A673 (cell line): ENCODE results near the gene RNU5D-1. TPM values are rescaled to one million over a fixed set of nuclear protein-coding genes. Genes with fewer than 3 reads are reported as not detected.
A peak's percentile ranks its signal among the peaks of the same experiment; 100 is the strongest.

ENCODE experiments used
- Bru-seq: library from RNA; stranded (reverse); fragments of 400-500 nt; gene quantifications from one replicate; lab custom pipeline; 2021; lab: Mats Ljungman, UMichigan
- BruChase-seq, 2 experiments: library from RNA; stranded (reverse); fragments of 400-500 nt; gene quantifications; one replicate each; lab custom pipeline; 2021; lab: Mats Ljungman, UMichigan
- BruUV-seq: library from RNA; stranded (reverse); fragments of 400-500 nt; replicated peaks from 2 replicates; lab custom pipeline; 2021; lab: Mats Ljungman, UMichigan
- CTCF ChIA-PET: fragments of 300-600 bp; sonication (Branson Sonifier 250); formaldehyde crosslinking; loops from one replicate; lab custom pipeline; 2022; ENCODE audit warnings: antibody characterized with exemption; lab: Charles Lee
- POLR2A ChIA-PET: fragments of 300-600 bp; sonication (Branson Sonifier 250); formaldehyde crosslinking; loops from one replicate; lab custom pipeline; 2022; ENCODE audit warnings: antibody characterized with exemption; ENCODE audit not compliant: low non-redundant PET; lab: Charles Lee
- DNase-seq: peaks from one replicate; pipeline ENCODE4 v3.0.0-alpha.2; 2015; ENCODE audit warnings: low spot score
- H3K27ac ChIP-seq: fragments of 200-600 bp; sonication (generic); 2 replicates; pipeline ENCODE4 v1.5.1; 2016; ENCODE audit warnings: mixed run types, low read depth, mild to moderate bottlenecking, mixed read lengths, antibody characterized with exemption, low read length; ENCODE audit not compliant: poor library complexity, severe bottlenecking
- H3K27me3 ChIP-seq: fragments of 200-600 bp; sonication (generic); replicated peaks from 2 replicates; pipeline ENCODE4 v1.6.1; 2017; ENCODE audit warnings: mixed run types, low read depth, mild to moderate bottlenecking, mixed read lengths, antibody characterized with exemption, low read length; ENCODE audit not compliant: insufficient read depth, poor library complexity
- H3K36me3 ChIP-seq: fragments of 200-600 bp; sonication (generic); 2 replicates; pipeline ENCODE4 v1.6.1; 2016; ENCODE audit warnings: mixed run types, mild to moderate bottlenecking, mixed read lengths, antibody characterized with exemption, low read length; ENCODE audit not compliant: insufficient read depth, poor library complexity, severe bottlenecking
- H3K4me1 ChIP-seq: fragments of 200-600 bp; sonication (generic); 2 replicates; pipeline ENCODE4 v1.6.1; 2017; ENCODE audit warnings: mixed run types, mild to moderate bottlenecking, mixed read lengths, antibody characterized with exemption, low read length; ENCODE audit not compliant: insufficient read depth, poor library complexity, severe bottlenecking
- H3K4me3 ChIP-seq: fragments of 200-600 bp; sonication (generic); 2 replicates; pipeline ENCODE4 v1.5.1; 2016; ENCODE audit warnings: low read depth, mixed run types, mild to moderate bottlenecking, mixed read lengths, low read length; ENCODE audit not compliant: poor library complexity, severe bottlenecking
- H3K9me3 ChIP-seq: fragments of 200-600 bp; sonication (generic); 2 replicates; pipeline ENCODE4 v1.6.1; 2016; ENCODE audit warnings: mixed run types, low read depth, mild to moderate bottlenecking, mixed read lengths, antibody characterized with exemption, low read length; ENCODE audit not compliant: poor library complexity, severe bottlenecking
- CTCF ChIP-seq: fragments of 300-800, 200-600 bp; sonication (generic); conservative IDR thresholded peaks from 2 replicates; pipeline ENCODE4 v1.5.1; 2017; ENCODE audit warnings: low read depth, mild to moderate bottlenecking, antibody characterized with exemption, low read length, moderate library complexity, mixed read lengths
- EZH2 ChIP-seq: fragments of 200-600 bp; sonication (generic); IDR thresholded peaks from 2 replicates; pipeline ENCODE4 v1.6.1; 2017; ENCODE audit warnings: borderline replicate concordance, low read depth, mild to moderate bottlenecking, mixed read lengths, antibody characterized with exemption, low read length; ENCODE audit not compliant: poor library complexity, severe bottlenecking
- intact Hi-C: fragments of 100-400 bp; cut with micrococcal nuclease; formaldehyde crosslinking; loops from one replicate; pipeline ENCODE4 v1.10.0; 2022; ENCODE audit not compliant: unreplicated experiment
- long read RNA-seq: library from polyadenylated mRNA; stranded (forward); transcript quantifications from one replicate; pipeline ENCODE4 v2.0.0, GENCODE V29; 2022
- total RNA-seq: library from RNA; stranded (reverse); gene quantifications from 2 replicates; pipeline ENCODE4 v1.2.3, GENCODE V29; 2021

Gene RNU5D-1
- total RNA-seq (not detected in 2 replicates), Bru-seq, nascent RNA (percentile 99 among the genes with signal in this experiment), BruChase-seq, experiment 1, labeled RNA remaining after a 2-hour chase (percentile 92 among the genes with signal in this experiment), BruChase-seq, experiment 2, labeled RNA remaining after a 6-hour chase (percentile 86 among the genes with signal in this experiment)
- long read RNA-seq, result 0 reads

- no peaks in the 10 kb centered on the region for H3K27me3 ChIP-seq
- peak within 1 kb of the TSS; percentile 99 for H3K27ac ChIP-seq
- H3K36me3 ChIP-seq, result no peaks in the 10 kb centered on the region
- peaks cover 4% of the 10 kb centered on the region for H3K4me1 ChIP-seq
- ChIA-PET POLR2A (interaction anchor here (0.6 to 1.7 kb wide), 8 partner anchors 9 to 151 kb away, joined by 3 to 45 read pairs (median 4); no protein-coding TSS in a partner anchor), CTCF (interaction anchor here (0.6 to 1.9 kb wide), 6 partner anchors 8 to 39 kb away, joined by 3 to 13 read pairs (median 6); no protein-coding TSS in a partner anchor)
- BruUV-seq, result TSS peak; percentile 100
- intact Hi-C loops, result loop anchor here (1.0 to 10.0 kb wide), 4 partner anchors 10 to 574 kb away; partner anchors contain the start of genes HECTD3 and UROD
- H3K4me3 ChIP-seq, result no peak within 1 kb of the TSS
- H3K9me3 ChIP-seq, result no peaks in the 10 kb centered on the region
- peak; percentile 90 for TF ChIP-seq CTCF
- no peak for TF ChIP-seq EZH2
- DNase-seq, result peak; percentile 98
Measured at GRCh38 chr1:44730741-44731512, at the start of gene RNU5D-1. Gene RNU5D-1, minus strand, starts transcription at chr1:44731170.

- intact Hi-C loops, result no loop called here
- TF ChIP-seq EZH2 (no peak), CTCF (no peak)
- H3K36me3 ChIP-seq, result peaks cover 65% of the 10 kb centered on the region
- H3K4me1 ChIP-seq, result peaks cover 9% of the 10 kb centered on the region
- no peaks in the 10 kb centered on the region for H3K9me3 ChIP-seq
- H3K27ac ChIP-seq, result no peak overlapping the region
- CTCF ChIA-PET, result no interaction called here
- POLR2A ChIA-PET, result no interaction called here
- no TSS peak for BruUV-seq
- no peaks in the 10 kb centered on the region for H3K27me3 ChIP-seq
- no peak for DNase-seq
- H3K4me3 ChIP-seq, result no peak overlapping the region
Measured at GRCh38 chr1:44780583-44781121, 49.7 kb upstream of the RNU5D-1 start.

DNA sequence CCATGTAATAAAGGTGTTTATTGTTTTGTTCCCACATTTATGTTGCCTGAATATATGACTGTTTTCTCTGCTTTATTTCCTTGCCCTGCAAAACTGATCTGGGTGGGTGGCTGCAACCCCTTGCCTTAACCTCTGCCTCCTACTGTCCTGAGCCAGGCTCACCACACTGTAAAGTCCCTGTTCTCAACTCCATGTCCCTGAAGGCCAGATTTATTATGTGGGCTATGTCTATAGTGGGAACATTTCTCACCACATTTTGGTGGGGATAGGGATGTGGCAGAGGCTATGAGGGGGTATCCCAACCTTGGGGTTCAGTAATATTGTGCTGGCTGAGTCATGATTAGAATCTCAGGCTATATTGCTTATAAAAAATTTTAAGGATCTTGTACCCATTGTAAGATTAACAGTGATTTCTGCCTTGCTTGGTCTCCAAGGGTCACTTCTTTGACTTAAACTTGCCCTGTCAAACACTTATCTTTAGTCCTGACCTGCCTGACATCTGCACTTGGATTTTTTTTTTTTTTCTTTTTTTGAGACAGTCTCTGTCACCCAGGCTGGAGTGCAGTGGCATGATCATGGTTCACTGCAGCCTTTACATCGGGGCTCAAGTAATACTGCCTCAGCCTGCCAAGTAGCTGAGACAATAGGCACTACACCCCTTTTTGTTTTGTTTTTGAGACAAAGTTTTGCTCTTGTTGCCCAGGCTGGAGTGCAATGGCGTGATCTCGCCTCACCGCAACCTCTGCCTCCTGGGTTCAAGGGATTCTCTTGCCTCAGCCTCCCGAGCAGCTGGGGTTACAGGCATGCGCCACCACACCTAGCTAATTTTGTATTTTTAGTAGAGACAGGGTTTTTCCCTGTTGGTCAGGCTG, 48.0 kb upstream of the RNU5D-1 start:
- peaks cover 7% of the 10 kb centered on the region for H3K4me1 ChIP-seq
- intact Hi-C loops, result loop anchor here (5.0 kb wide), 1 partner anchor 37 kb away; no protein-coding TSS in a partner anchor
- no peak overlapping the region for H3K4me3 ChIP-seq
- no peak overlapping the region for H3K27ac ChIP-seq
- H3K9me3 ChIP-seq, result no peaks in the 10 kb centered on the region
- POLR2A ChIA-PET, result no interaction called here
- DNase-seq, result no peak
- CTCF ChIA-PET, result no interaction called here
- TF ChIP-seq CTCF (no peak), EZH2 (no peak)
- no TSS peak for BruUV-seq
- H3K27me3 ChIP-seq, result no peaks in the 10 kb centered on the region
- H3K36me3 ChIP-seq, result peaks cover 65% of the 10 kb centered on the region
